HepG2 (cell line): ENCODE data around the gene DAAM2. TPM values are rescaled to one million over a fixed set of nuclear protein-coding genes. Genes with fewer than 3 reads are reported as not detected.

Experiments
- BRD4 ChIP-seq: sonication (generic); formaldehyde crosslinking; IDR thresholded peaks from 2 replicates; pipeline ENCODE4 v1.4.0; 2020; ENCODE audit warnings: missing genetic modification reagents
- FOXA1 ChIP-seq, 2 experiments: fragments of 450-650 bp in 1 of 2; sonication (generic) in 1 of 2; formaldehyde crosslinking in 1 of 2; IDR thresholded peaks; 2 replicates each; pipeline versions ENCODE4 v1.4.0 to v1.6.1; 2016 to 2020; ENCODE audit warnings: missing genetic modification reagents in 1 of 2
- MAZ ChIP-seq, 2 experiments: sonication (generic) in 1 of 2; formaldehyde crosslinking in 1 of 2; IDR thresholded peaks; 2 replicates each; pipeline versions ENCODE4 v1.5.0 to v1.6.1; 2012 to 2020; ENCODE audit warnings: low read depth in 2 of 2, mild to moderate bottlenecking in 2 of 2, borderline replicate concordance in 1 of 2, improper control_type of control experiment in 1 of 2, low read length in 1 of 2, missing genetic modification reagents in 1 of 2, moderate library complexity in 1 of 2
- ZBTB10 ChIP-seq: sonication (generic); formaldehyde crosslinking; IDR thresholded peaks from 2 replicates; pipeline ENCODE4 v1.4.0; 2020; ENCODE audit warnings: missing genetic modification reagents, borderline replicate concordance
- ZNF17 ChIP-seq: sonication (generic); formaldehyde crosslinking; IDR thresholded peaks from 2 replicates; pipeline ENCODE4 v1.5.0; 2020; ENCODE audit warnings: mild to moderate bottlenecking, missing genetic modification reagents
- ZNF512 ChIP-seq: sonication (generic); formaldehyde crosslinking; IDR thresholded peaks from 2 replicates; pipeline ENCODE4 v1.4.0; 2020; ENCODE audit warnings: mild to moderate bottlenecking, missing genetic modification reagents
- ZNF670 ChIP-seq: sonication (generic); formaldehyde crosslinking; IDR thresholded peaks from 2 replicates; pipeline ENCODE4 v1.8.0; 2022; ENCODE audit warnings: mild to moderate bottlenecking, missing genetic modification reagents, borderline replicate concordance
- ZSCAN5A ChIP-seq: sonication (generic); formaldehyde crosslinking; IDR thresholded peaks from 2 replicates; pipeline ENCODE4 v1.8.0; 2022; ENCODE audit warnings: mild to moderate bottlenecking, missing genetic modification reagents, borderline replicate concordance
- polyA plus RNA-seq, 8 experiments: library from polyadenylated mRNA; depleted of rRNA in 3 of 8; stranded (reverse) in 7 of 8; unstranded in 1 of 8; fragments of >200 nt; fragmentation: Illumina TruSeq in 4 of 8; extraction: Trizol in 4 of 8; gene quantifications; 2 replicates each; pipeline versions ENCODE4 v1.2.1 to v1.2.3, GENCODE V29; 2011 to 2016; ENCODE audit warnings: low read depth in 4 of 8, missing spikeins in 1 of 8, mixed read lengths in 1 of 8; ENCODE audit not compliant: insufficient read depth in 1 of 8
- total RNA-seq, 5 experiments: library from RNA; depleted of rRNA; stranded (reverse); fragments of >200 nt; fragmentation: Illumina TruSeq; extraction: Trizol; gene quantifications; 2 replicates each; pipeline ENCODE4 v1.2.3, GENCODE V29; 2016; ENCODE audit warnings: low read depth in 1 of 5

DAAM2 gene
- total and polyA plus RNA-seq, 2 of the 13 experiments (the other 11 are each of a cell fraction or from before 2014, with no cell fraction given): 0.01 TPM; not detected in 1

GRCh38 chr6:39942903-39943580, 150.9 kb downstream of the DAAM2 start (continued):
- no peak for TF ChIP-seq ZBTB10 (CRISPR knock-in tag)
- no peak for TF ChIP-seq ZSCAN5A (CRISPR knock-in tag)
- TF ChIP-seq ZNF512: no peak
- no peak for TF ChIP-seq ZNF670 (CRISPR knock-in tag)
- no peak for TF ChIP-seq BRD4 (CRISPR knock-in tag)
- no peak for TF ChIP-seq ZNF17
- no peak for TF ChIP-seq FOXA1 (IDR thresholded peaks at IDR 0.05)
- no peak for TF ChIP-seq FOXA1 (CRISPR knock-in tag; IDR thresholded peaks at IDR 0.05)
- TF ChIP-seq MAZ (IDR thresholded peaks at IDR 0.05; ENCODE audit: borderline replicate concordance, low read depth, low read length): no peak
- no peak for TF ChIP-seq MAZ (CRISPR knock-in tag; IDR thresholded peaks at IDR 0.05; ENCODE audit: low read depth)
